D721Med (cell line): ENCODE data around the gene CAPN9.

Experiments
- DNase-seq: peaks from one replicate; pipeline ENCODE4 v3.0.0; 2011; ENCODE audit warnings: low spot score; ENCODE audit not compliant: insufficient read length
- FAIRE-seq: peaks from 2 replicates; lab custom pipeline; 2011; peaks lifted over from hg19 to GRCh38; lab: Jason Lieb, UNC
- TF ChIP-seq, protein P1 (sequence below): IDR thresholded peaks from 2 replicates; pipeline ENCODE4 v1.5.1; 2012; ENCODE audit warnings: mild to moderate bottlenecking, control low read depth; ENCODE audit not compliant: insufficient read depth; ENCODE audit errors: missing control alignments

The CAPN9 gene

DNA sequence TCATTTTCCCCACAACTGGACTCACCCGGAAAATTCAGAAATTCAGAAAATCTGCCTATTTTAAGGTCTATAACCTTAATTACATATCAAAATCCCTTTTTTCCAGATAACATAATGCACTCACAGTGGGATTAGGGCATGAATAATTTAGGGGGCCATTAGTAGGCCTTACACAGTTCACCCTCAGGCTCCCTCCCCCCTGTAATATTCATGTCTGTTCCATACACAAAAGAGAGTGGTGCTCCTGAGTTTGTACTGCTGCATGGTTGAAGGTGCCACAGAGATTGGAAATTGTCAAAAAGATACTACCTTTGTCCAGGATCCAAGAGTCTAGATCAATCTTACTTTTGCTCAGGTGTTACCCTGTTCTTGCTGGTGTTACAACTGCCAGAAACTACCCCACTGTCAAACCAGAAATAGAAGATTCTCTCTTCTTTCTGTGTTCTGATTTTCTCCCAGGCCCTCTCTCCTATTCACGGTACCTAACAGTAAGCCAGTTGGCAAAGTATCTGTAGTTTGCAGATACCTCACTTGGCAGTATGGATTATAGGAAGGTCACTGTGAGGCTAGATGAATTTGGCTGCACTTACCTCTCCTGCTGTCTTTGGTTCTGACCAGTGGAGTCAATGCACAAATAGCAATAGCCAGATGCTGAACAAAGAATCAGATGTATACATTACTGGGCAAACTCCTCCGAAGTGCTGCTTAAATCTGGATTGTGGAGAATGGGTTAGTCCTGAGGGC lies 67.9 kb downstream of the CAPN9 start:
- DNase-seq (no peak), FAIRE-seq (no peak)
- TF ChIP-seq, protein P1, sequence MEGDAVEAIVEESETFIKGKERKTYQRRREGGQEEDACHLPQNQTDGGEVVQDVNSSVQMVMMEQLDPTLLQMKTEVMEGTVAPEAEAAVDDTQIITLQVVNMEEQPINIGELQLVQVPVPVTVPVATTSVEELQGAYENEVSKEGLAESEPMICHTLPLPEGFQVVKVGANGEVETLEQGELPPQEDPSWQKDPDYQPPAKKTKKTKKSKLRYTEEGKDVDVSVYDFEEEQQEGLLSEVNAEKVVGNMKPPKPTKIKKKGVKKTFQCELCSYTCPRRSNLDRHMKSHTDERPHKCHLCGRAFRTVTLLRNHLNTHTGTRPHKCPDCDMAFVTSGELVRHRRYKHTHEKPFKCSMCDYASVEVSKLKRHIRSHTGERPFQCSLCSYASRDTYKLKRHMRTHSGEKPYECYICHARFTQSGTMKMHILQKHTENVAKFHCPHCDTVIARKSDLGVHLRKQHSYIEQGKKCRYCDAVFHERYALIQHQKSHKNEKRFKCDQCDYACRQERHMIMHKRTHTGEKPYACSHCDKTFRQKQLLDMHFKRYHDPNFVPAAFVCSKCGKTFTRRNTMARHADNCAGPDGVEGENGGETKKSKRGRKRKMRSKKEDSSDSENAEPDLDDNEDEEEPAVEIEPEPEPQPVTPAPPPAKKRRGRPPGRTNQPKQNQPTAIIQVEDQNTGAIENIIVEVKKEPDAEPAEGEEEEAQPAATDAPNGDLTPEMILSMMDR: no peak

DNA sequence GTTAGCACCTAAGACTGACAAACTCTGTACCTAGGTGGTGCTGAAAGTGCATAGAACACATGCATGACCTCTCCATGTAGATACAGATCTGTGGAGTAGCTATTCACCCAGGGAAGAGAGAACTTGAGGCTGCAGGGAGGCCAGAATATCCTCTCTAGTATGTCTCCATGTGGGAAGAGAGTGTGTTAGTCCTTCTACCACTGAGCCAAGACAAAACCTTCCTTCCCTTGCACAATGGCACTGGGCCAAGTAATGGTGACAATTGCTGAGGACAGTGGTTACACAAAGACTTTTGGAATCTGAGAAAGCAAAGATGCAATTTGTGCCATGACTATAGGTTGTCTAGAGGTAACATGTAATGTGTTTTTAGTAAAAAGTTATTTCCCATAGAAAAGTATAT lies 68.8 kb downstream of the CAPN9 start:
- no peak for FAIRE-seq
- no peak for DNase-seq
- TF ChIP-seq, protein P1: peak; percentile 9

DNA sequence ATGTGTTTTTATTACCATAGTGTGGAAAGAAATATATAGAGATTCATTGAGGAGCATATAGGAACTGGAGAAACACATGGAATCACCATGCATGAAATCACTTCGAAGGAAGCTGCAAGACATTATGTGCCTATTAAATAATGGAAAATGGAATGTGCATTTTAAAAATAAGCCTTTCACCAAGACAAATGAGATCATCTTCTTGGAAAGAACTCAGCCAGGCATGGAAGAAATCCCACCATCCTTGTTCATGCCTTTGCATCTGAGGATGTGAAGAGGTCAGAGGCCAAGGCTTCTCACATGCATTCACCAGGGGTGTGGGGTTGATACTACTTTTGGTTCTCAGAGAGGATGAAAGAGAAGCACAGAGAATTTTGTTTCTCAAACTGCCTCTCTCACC lies 71.2 kb downstream of the CAPN9 start:
- DNase-seq (no peak), FAIRE-seq (no peak)
- TF ChIP-seq, protein P1: no peak

DNA sequence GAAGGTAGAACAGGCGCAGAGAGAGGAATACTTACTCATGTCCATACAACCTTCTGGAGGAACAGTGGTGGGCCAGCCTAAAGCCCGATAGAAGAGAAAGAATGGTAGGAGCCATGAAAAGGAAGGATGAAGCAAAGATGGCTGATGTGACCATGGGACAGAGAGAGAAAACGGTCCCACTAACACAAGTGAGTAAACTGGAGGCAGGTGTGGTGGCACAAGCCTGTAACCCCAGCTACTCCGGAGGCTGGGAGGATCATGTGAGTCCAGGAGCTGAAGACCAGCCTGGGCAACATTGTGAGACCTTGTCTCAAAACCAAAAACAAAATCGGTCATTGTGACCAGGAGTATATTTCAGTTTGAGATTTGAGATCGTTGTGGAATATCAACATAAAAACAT lies 71.7 kb downstream of the CAPN9 start:
- TF ChIP-seq, protein P1: no peak
- DNase-seq (no peak), FAIRE-seq (no peak)

DNA sequence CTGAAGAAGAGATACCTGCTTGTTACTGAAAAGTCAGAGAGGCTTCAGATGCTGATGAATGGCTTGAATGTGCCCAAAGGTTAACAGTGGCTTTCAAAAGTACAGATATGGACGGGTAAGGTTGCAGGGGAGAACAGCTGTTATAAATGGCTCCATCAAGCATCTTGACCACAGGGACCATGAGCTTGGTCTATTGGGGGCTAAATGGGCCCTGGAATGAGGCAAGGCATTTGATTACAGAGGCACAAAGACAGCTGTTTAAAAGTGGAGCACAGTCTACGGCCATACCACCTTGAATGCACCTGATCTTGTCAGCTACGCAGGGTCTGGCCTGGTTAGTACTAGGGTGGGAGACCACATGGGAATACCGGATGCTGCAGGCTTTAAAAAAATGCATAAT lies 72.8 kb downstream of the CAPN9 start:
- TF ChIP-seq, protein P1: no peak
- no peak for FAIRE-seq
- DNase-seq: no peak

DNA sequence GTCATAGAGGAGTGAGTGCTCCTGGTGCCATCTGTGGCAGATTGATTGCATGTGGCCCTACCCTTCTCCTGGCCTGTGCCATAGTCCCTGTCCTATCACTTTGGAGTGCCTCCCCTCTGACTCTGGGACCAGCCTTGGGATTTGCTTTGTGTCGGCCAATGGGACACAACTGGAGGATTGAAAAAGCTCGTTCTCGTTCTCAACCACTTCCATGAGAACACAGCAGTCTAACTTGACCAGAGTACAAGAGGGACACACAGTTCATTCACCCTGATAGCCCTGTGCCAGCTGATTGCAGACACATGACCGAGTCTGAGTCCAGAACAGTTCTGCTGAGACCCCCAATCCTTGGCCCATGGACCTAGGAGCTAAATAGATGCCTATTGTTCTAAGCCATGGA lies 73.4 kb downstream of the CAPN9 start:
- FAIRE-seq (no peak), DNase-seq (no peak)
- TF ChIP-seq, protein P1: no peak

DNA sequence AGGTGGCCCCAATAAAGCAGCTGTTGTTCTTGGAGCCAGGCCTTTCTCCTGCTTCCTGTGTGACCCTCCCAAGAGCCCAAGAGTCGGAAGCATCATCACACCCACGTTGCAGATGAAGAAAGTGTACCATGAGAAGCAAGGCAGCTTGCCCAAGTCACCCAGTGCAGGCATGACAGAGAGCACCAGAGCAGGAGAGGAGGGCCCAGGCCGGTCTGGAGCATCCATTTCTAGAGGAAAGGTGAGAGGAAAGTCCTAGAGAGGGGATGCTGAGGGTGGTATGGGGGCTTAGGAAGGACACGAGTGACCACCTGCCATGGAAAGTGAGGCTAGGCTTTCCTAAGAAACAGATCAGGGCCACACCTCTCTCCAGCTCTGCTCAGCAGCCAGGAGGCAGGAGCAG lies 74.2 kb downstream of the CAPN9 start:
- TF ChIP-seq, protein P1: no peak
- no peak for DNase-seq
- no peak for FAIRE-seq
